ENCODE results near the gene POU6F2. TPM values are rescaled to one million over a fixed set of nuclear protein-coding genes. Genes with fewer than 3 reads are reported as not detected.

POU6F2 gene
- total RNA-seq, 8 experiments from 2014 or later, result 0.15 to 11.1 (median 6.9) TPM; not detected in 1

DNA sequence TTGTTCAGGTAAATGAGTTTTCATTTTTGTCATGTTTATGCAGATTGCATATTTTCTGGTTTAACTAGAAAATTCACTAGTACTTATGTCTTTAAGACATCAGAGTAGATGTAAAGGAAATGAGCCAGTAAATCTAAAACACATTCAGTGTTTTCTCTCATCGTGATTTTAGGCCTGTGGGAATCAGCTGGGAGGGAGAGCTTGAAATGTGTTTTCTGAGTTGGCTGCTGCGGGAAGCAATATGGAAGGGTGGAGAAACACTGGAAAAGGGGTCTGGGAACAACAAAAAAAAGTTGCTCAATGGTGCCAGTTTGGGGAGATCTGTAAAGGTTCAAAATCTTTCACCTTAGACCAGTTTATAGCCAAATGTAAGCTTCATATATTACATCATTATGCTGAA, 284.1 kb downstream of the POU6F2 start:
- 0 to 100% (median 70%) methylated on average over 1 to 2 of the region's 2 CpGs; no CpG with 5 or more reads in 2 of the 10 experiments for WGBS, 10 experiments
- no peak overlapping the region for H3K4me3 ChIP-seq
- no peaks in the 10 kb centered on the region for H3K4me1 ChIP-seq (replicated peaks in 1 of 2)
- ATAC-seq (replicated peaks in 6 of 8), result no peak
- H3K27ac ChIP-seq, result no peak overlapping the region
- in situ Hi-C loops (cut with MboI; ENCODE audit: low pct_unique_long_range_greater_than_20kb in 2 of 9, low sequenced_read_pairs in 9 of 9, unreplicated experiment in 9 of 9), result no loop called here

- WGBS, 10 experiments, result 18 to 97% (median 59%) methylated on average over 2 to 9 of the region's 9 CpGs
Measured at GRCh38 chr7:39265641-39266591, 288.2 kb downstream of the POU6F2 start.

DNA sequence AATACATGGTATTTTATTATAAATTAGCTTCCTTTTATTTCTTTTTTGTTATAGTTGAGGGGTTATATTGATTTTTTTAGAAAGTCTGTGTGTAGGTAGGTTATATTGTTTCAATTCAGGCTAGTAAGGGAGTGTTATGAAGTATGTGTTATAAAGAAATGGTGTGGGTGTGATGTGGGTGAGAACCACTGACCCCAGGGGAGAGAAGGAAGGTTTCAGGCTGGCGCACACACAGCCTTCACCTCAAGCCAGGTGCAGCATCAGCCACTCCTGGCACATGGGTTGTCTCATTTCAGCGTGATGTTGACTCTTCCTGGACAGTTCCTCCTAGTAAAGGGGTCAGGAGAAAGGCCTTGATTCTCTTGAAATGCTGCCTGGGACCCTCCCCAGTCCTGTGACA, 291.3 kb downstream of the POU6F2 start:
- in situ Hi-C loops (cut with MboI; ENCODE audit: low pct_unique_long_range_greater_than_20kb in 2 of 9, low sequenced_read_pairs in 9 of 9, unreplicated experiment in 9 of 9), result no loop called here
- no peak overlapping the region for H3K4me3 ChIP-seq
- H3K4me1 ChIP-seq (replicated peaks in 1 of 2), result no peaks in the 10 kb centered on the region
- H3K27ac ChIP-seq, result no peak overlapping the region
- ATAC-seq (replicated peaks in 6 of 8), result no peak
- 35 to 100% (median 60%) methylated on average over 1 to 2 of the region's 2 CpGs; no CpG with 5 or more reads in 7 of the 10 experiments for WGBS, 10 experiments

More at GRCh38 chr7:39265641-39266591, 288.2 kb downstream of the POU6F2 start:
- Histone ChIP-seq H3K4me1 (replicated peaks in 1 of 2) (no peaks in the 10 kb centered on the region), H3K27ac (no peak overlapping the region), H3K4me3 (no peak overlapping the region)
- in situ Hi-C loops (cut with MboI; ENCODE audit: low pct_unique_long_range_greater_than_20kb in 2 of 9, low sequenced_read_pairs in 9 of 9, unreplicated experiment in 9 of 9), result no loop called here
- ATAC-seq (replicated peaks in 6 of 8), result no peak

- WGBS, 10 experiments, result 0 to 100% (median 93%) methylated on average over 1 to 4 of the region's 5 CpGs
- H3K27ac ChIP-seq, result no peak overlapping the region
- H3K4me1 ChIP-seq (replicated peaks in 1 of 2), result no peaks in the 10 kb centered on the region
- in situ Hi-C loops (cut with MboI; ENCODE audit: low pct_unique_long_range_greater_than_20kb in 2 of 9, low sequenced_read_pairs in 9 of 9, unreplicated experiment in 9 of 9), result no loop called here
- no peak overlapping the region for H3K4me3 ChIP-seq
- ATAC-seq (replicated peaks in 6 of 8), result no peak
Measured at GRCh38 chr7:39270018-39270417, 292.3 kb downstream of the POU6F2 start.

GRCh38 chr7:39271402-39271801, 293.7 kb downstream of the POU6F2 start:
- 0 to 97% (median 52%) methylated on average over 2 to 8 of the region's 9 CpGs; no CpG with 5 or more reads in 1 of the 10 experiments for WGBS, 10 experiments
- in situ Hi-C loops (cut with MboI; ENCODE audit: low pct_unique_long_range_greater_than_20kb in 2 of 9, low sequenced_read_pairs in 9 of 9, unreplicated experiment in 9 of 9), result no loop called here

GRCh38 chr7:39272111-39272510, 294.4 kb downstream of the POU6F2 start:
- ATAC-seq (replicated peaks in 6 of 8), result no peak
- Histone ChIP-seq H3K4me1 (replicated peaks in 1 of 2) (no peaks in the 10 kb centered on the region), H3K27ac (no peak overlapping the region), H3K4me3 (no peak overlapping the region)
- in situ Hi-C loops (cut with MboI; ENCODE audit: low pct_unique_long_range_greater_than_20kb in 2 of 9, low sequenced_read_pairs in 9 of 9, unreplicated experiment in 9 of 9), result no loop called here
- WGBS, 10 experiments, result 0 to 88% (median 49%) methylated on average over 1 of the region's 1 CpG; no CpG with 5 or more reads in 4 of the 10 experiments

More at GRCh38 chr7:39271402-39271801, 293.7 kb downstream of the POU6F2 start:
- Histone ChIP-seq H3K4me3 (no peak overlapping the region), H3K27ac (no peak overlapping the region), H3K4me1 (replicated peaks in 1 of 2) (no peaks in the 10 kb centered on the region)
- ATAC-seq (replicated peaks in 6 of 8), result peak in 3 of 8 experiments; percentile 25 to 75 (median 26)

DNA sequence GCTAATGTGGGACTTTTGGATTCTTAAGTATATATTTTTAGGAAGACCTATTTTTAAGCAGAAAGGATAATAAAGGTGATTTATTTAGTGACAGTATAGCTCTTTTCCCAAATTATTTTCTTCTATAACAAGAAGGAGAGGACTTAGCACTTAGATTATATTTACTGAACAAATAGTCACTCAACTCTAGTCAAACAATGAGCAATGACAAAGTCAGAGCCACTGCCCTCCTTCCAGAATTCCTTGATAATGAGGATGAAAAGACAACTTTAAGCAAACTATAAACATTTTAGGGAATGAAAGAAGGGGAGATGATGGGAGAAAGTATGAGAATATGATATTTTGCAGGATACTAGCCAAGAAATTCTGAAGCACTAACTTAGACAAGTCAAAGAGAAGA, 295.0 kb downstream of the POU6F2 start:
- no peak overlapping the region for H3K4me3 ChIP-seq
- no peak for ATAC-seq (replicated peaks in 6 of 8)
- in situ Hi-C loops (cut with MboI; ENCODE audit: low pct_unique_long_range_greater_than_20kb in 2 of 9, low sequenced_read_pairs in 9 of 9, unreplicated experiment in 9 of 9), result no loop called here
- no peaks in the 10 kb centered on the region for H3K4me1 ChIP-seq (replicated peaks in 1 of 2)
- no peak overlapping the region for H3K27ac ChIP-seq

DNA sequence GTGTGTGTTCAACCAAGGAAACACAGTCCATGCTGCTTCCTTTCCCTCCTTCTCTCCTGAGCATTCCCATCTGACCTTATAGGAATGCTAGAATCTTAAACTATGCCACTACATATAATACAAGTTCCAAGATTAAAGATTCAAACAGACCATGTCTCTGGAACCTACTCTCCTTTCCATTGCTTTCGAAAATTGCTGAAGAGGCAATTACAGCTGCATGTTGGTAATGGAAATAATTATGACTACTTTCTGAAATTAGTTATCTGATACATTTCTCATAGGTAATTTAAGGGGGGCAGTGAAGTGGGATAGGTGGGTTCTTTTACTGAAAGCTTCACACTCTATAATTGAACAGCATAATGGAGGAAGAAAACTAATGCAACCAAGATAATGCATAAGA, 302.6 kb downstream of the POU6F2 start:
- in situ Hi-C loops (cut with MboI; ENCODE audit: low pct_unique_long_range_greater_than_20kb in 2 of 9, low sequenced_read_pairs in 9 of 9, unreplicated experiment in 9 of 9), result no loop called here
- no peaks in the 10 kb centered on the region for H3K4me1 ChIP-seq (replicated peaks in 1 of 2)
- H3K27ac ChIP-seq, result no peak overlapping the region
- 0 to 89% (median 0%) methylated on average over 1 of the region's 1 CpG; no CpG with 5 or more reads in 1 of the 10 experiments for WGBS, 10 experiments
- no peak for ATAC-seq (replicated peaks in 6 of 8)
- H3K4me3 ChIP-seq, result no peak overlapping the region

GRCh38 chr7:39285256-39285655, 307.5 kb downstream of the POU6F2 start:
- Histone ChIP-seq H3K4me1 (replicated peaks in 1 of 2) (no peaks in the 10 kb centered on the region), H3K4me3 (no peak overlapping the region), H3K27ac (no peak overlapping the region)
- 0 to 75% (median 44%) methylated on average over 1 to 2 of the region's 2 CpGs; no CpG with 5 or more reads in 4 of the 10 experiments for whole genome bisulfite sequencing, 10 experiments
- no peak for ATAC-seq (replicated peaks in 6 of 8)
- in situ Hi-C loops (cut with MboI; ENCODE audit: low pct_unique_long_range_greater_than_20kb in 2 of 9, low sequenced_read_pairs in 9 of 9, unreplicated experiment in 9 of 9), result no loop called here

- in situ Hi-C loops (cut with MboI; ENCODE audit: low pct_unique_long_range_greater_than_20kb in 2 of 9, low sequenced_read_pairs in 9 of 9, unreplicated experiment in 9 of 9), result no loop called here
- H3K27ac ChIP-seq, result no peak overlapping the region
- 0 to 100% (median 69%) methylated on average over 1 to 3 of the region's 3 CpGs; no CpG with 5 or more reads in 2 of the 10 experiments for WGBS, 10 experiments
- H3K4me1 ChIP-seq (replicated peaks in 1 of 2), result peaks cover 15 to 23% of the 10 kb centered on the region in 2 donors
- ATAC-seq (replicated peaks in 6 of 8), result no peak
- H3K4me3 ChIP-seq, result no peak overlapping the region
Measured at GRCh38 chr7:39288303-39288702, 310.6 kb downstream of the POU6F2 start.

DNA sequence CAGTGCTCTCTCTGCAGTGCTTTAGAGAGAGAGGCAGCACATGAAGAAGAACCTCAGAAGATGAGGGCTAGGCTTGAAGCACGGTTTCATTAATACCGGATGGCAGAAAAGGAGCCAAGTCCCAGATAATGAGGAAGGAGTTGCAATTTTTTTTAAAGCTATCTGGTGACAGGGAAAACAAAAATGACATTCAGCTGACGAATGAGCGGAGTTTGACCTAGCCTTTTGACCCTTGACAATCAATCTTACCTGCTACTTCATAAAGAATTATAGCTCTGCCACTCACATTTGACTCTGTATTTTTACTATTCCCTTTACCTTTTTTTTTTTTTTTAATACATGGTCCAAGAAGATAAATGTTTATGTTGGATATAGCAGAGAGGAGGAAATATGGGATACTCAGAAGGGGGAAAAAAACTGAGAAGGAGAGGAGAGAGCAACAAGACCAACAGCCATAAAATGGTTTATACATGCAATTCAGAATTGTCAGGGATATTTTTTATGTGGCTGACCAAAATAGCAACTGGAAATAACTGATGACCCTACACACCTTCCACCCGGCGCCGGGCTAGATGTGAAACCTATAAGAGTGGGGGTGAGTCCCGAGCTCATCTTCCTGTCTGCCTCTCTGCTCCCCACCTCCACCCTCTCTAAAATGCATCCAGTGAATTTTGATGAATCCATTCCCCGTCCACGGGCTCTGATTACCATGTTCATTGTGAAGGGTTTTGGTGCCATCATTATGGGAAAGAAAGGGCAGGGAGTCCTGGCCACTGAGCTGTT, 314.1 kb downstream of the POU6F2 start:
- H3K4me1 ChIP-seq (replicated peaks in 1 of 2), result peaks cover 15 to 23% of the 10 kb centered on the region in 2 donors
- ATAC-seq (replicated peaks in 6 of 8), result peak in 3 of 8 experiments; percentile 38 to 66 (median 63)
- no peak overlapping the region for H3K4me3 ChIP-seq
- in situ Hi-C loops (cut with MboI; ENCODE audit: low pct_unique_long_range_greater_than_20kb in 2 of 9, low sequenced_read_pairs in 9 of 9, unreplicated experiment in 9 of 9), result no loop called here
- 0 to 71% (median 65%) methylated on average over 3 to 9 of the region's 10 CpGs for WGBS, 10 experiments
- H3K27ac ChIP-seq, result peak overlapping the region in 1 of 2 donors; percentile 14

GRCh38 chr7:39293056-39293823, 315.5 kb downstream of the POU6F2 start:
- no peak overlapping the region for H3K27ac ChIP-seq
- in situ Hi-C loops (cut with MboI; ENCODE audit: low pct_unique_long_range_greater_than_20kb in 2 of 9, low sequenced_read_pairs in 9 of 9, unreplicated experiment in 9 of 9), result no loop called here
- WGBS, 10 experiments, result 0 to 98% (median 90%) methylated on average over 4 to 18 of the region's 26 CpGs
- H3K4me1 ChIP-seq (replicated peaks in 1 of 2), result peaks cover 15 to 23% of the 10 kb centered on the region in 2 donors
- no peak for ATAC-seq (replicated peaks in 6 of 8)
- no peak overlapping the region for H3K4me3 ChIP-seq
